Activated B cell treated with CpG ODN at 0.5 μM for 24 hours (primary cell): Measurements from ENCODE around the gene GNL2. TPM values are rescaled to one million over a fixed set of nuclear protein-coding genes. Genes with fewer than 3 reads are reported as not detected.

Source experiments
- ATAC-seq: fragments of 200-7000 bp; cut with Tn5 transposase; one replicate; pipeline ENCODE4 v1.10.0; 2021; ENCODE audit warnings: low read depth, mild to moderate bottlenecking, moderate library complexity
- CTCF ChIA-PET: fragments of 350-600 bp; sonication (Branson Sonifier 250); formaldehyde crosslinking; loops from one replicate; lab custom pipeline; 2021; ENCODE audit warnings: antibody characterized with exemption; lab: Charles Lee
- POLR2A ChIA-PET: fragments of 350-600 bp; sonication (Branson Sonifier 250); formaldehyde crosslinking; loops from one replicate; lab custom pipeline; 2021; ENCODE audit warnings: antibody characterized with exemption; lab: Charles Lee
- DNase-seq: peaks from one replicate; pipeline ENCODE4 v3.0.0; 2022
- H3K27ac Mint-ChIP-seq: one replicate; pipeline ENCODE4 v1.8.0; 2020; ENCODE audit warnings: mixed read lengths
- H3K27me3 Mint-ChIP-seq: one replicate; pipeline ENCODE4 v1.8.0; 2021; ENCODE audit warnings: mixed read lengths
- H3K36me3 Mint-ChIP-seq: one replicate; pipeline ENCODE4 v1.8.0; 2021; ENCODE audit warnings: low read depth, mixed read lengths
- H3K4me1 Mint-ChIP-seq: one replicate; pipeline ENCODE4 v1.8.0; 2021; ENCODE audit warnings: mixed read lengths
- H3K4me3 Mint-ChIP-seq: one replicate; pipeline ENCODE4 v1.8.0; 2020; ENCODE audit warnings: mild to moderate bottlenecking, mixed read lengths
- H3K9me3 Mint-ChIP-seq: one replicate; pipeline ENCODE4 v1.8.0; 2020; ENCODE audit warnings: mixed read lengths
- CTCF ChIP-seq: fragments of 200-600 bp; IDR thresholded peaks from one replicate; pipeline ENCODE4 v1.8.0; 2022; ENCODE audit warnings: antibody characterized with exemption, mild to moderate bottlenecking
- intact Hi-C: fragments of 100-400 bp; cut with micrococcal nuclease; formaldehyde crosslinking; loops from one replicate; pipeline ENCODE4 v1.15.1; 2024
- total RNA-seq: library from RNA; stranded (reverse); gene quantifications from 2 replicates; pipeline ENCODE4 v1.2.3, GENCODE V29; 2022

GNL2 gene
- total RNA-seq, 1 donor from 2014 or later = 68.0 TPM

- intact Hi-C loops = no loop called here
- CTCF ChIA-PET = no interaction called here
- DNase-seq = no peak
- no peak overlapping the region for H3K27ac Mint-ChIP-seq
- no peak for TF ChIP-seq CTCF
- no peak for ATAC-seq
- H3K4me3 Mint-ChIP-seq = peak overlapping the region; percentile 11
- POLR2A ChIA-PET = no interaction called here
- peaks cover 35% of the 10 kb centered on the region for H3K4me1 Mint-ChIP-seq
- H3K27me3 Mint-ChIP-seq = no peaks in the 10 kb centered on the region
- H3K9me3 Mint-ChIP-seq = no peaks in the 10 kb centered on the region
- peaks cover 7% of the 10 kb centered on the region for H3K36me3 Mint-ChIP-seq
These were observed 78.2 kb downstream of the GNL2 start for GRCh38 chr1:37517569-37517968.

Other genes with a start within 250 kb of the GNL2 start
- 140 and 145 TPM in 2 replicates for gene ZC3H12A, start 121.4 kb downstream of the GNL2 start, total RNA-seq
- gene MEAF6, start 81.2 kb downstream of the GNL2 start, total RNA-seq = 59.9 and 66.5 TPM in 2 replicates
- 34.7 and 35.7 TPM in 2 replicates for gene SNIP1, start 41.6 kb downstream of the GNL2 start, total RNA-seq
- not detected in 2 replicates for gene DNALI1, start 39.0 kb downstream of the GNL2 start, total RNA-seq
- not detected in 2 replicates for gene RSPO1, start 39.0 kb upstream of the GNL2 start, total RNA-seq
- gene CDCA8, start 96.6 kb upstream of the GNL2 start, total RNA-seq = 1.9 and 2.9 TPM in 2 replicates
- gene EPHA10, start 169.2 kb upstream of the GNL2 start, total RNA-seq = 0.12 and 0.27 TPM in 2 replicates
- gene MANEAL, start 197.9 kb upstream of the GNL2 start, total RNA-seq = 5.3 and 5.4 TPM in 2 replicates
- 18.8 and 19.9 TPM in 2 replicates for gene C1orf122, start 211.9 kb upstream of the GNL2 start, total RNA-seq
- gene YRDC, start 212.3 kb upstream of the GNL2 start, total RNA-seq = 20.6 and 24.2 TPM in 2 replicates